Measurements from ENCODE around the gene LPO. TPM values are rescaled to one million over a fixed set of nuclear protein-coding genes. Genes with fewer than 3 reads are reported as not detected.
A peak's percentile ranks its signal among the peaks of the same experiment; 100 is the strongest.

Gene LPO
- total RNA-seq, 1 donor from 2014 or later = 0.31 TPM

- no peak overlapping the region for H3K4me3 Mint-ChIP-seq (ENCODE audit: unreplicated experiment)
- H3K4me1 Mint-ChIP-seq (ENCODE audit: unreplicated experiment) = no peaks in the 10 kb centered on the region
- H3K36me3 Mint-ChIP-seq (ENCODE audit: low read depth, unreplicated experiment) = peaks cover 4% of the 10 kb centered on the region
- H3K27ac Mint-ChIP-seq (ENCODE audit: unreplicated experiment) = no peak overlapping the region
- H3K9me3 Mint-ChIP-seq (ENCODE audit: unreplicated experiment) = no peaks in the 10 kb centered on the region
- TF ChIP-seq, protein P1, sequence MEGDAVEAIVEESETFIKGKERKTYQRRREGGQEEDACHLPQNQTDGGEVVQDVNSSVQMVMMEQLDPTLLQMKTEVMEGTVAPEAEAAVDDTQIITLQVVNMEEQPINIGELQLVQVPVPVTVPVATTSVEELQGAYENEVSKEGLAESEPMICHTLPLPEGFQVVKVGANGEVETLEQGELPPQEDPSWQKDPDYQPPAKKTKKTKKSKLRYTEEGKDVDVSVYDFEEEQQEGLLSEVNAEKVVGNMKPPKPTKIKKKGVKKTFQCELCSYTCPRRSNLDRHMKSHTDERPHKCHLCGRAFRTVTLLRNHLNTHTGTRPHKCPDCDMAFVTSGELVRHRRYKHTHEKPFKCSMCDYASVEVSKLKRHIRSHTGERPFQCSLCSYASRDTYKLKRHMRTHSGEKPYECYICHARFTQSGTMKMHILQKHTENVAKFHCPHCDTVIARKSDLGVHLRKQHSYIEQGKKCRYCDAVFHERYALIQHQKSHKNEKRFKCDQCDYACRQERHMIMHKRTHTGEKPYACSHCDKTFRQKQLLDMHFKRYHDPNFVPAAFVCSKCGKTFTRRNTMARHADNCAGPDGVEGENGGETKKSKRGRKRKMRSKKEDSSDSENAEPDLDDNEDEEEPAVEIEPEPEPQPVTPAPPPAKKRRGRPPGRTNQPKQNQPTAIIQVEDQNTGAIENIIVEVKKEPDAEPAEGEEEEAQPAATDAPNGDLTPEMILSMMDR (IDR thresholded peaks at IDR 0.05; ENCODE audit: unreplicated experiment) = no peak
- H3K27me3 Mint-ChIP-seq (ENCODE audit: unreplicated experiment) = peaks cover 14% of the 10 kb centered on the region
- peak; percentile 3 for DNase-seq (ENCODE audit: low spot score)
Observed at GRCh38 chr17:58310511-58311428, 72.4 kb downstream of the LPO start.

GRCh38 chr17:58311429-58311894 lies 73.1 kb downstream of the LPO start:
- Mint-ChIP-seq H3K9me3 (ENCODE audit: unreplicated experiment) (no peaks in the 10 kb centered on the region), H3K4me1 (ENCODE audit: unreplicated experiment) (no peaks in the 10 kb centered on the region), H3K27me3 (ENCODE audit: unreplicated experiment) (peaks cover 14% of the 10 kb centered on the region), H3K4me3 (ENCODE audit: unreplicated experiment) (no peak overlapping the region), H3K36me3 (ENCODE audit: low read depth, unreplicated experiment) (peaks cover 4% of the 10 kb centered on the region), H3K27ac (ENCODE audit: unreplicated experiment) (no peak overlapping the region)
- DNase-seq (ENCODE audit: low spot score) = no peak
- TF ChIP-seq, protein P1 (IDR thresholded peaks at IDR 0.05; ENCODE audit: unreplicated experiment) = no peak

DNA sequence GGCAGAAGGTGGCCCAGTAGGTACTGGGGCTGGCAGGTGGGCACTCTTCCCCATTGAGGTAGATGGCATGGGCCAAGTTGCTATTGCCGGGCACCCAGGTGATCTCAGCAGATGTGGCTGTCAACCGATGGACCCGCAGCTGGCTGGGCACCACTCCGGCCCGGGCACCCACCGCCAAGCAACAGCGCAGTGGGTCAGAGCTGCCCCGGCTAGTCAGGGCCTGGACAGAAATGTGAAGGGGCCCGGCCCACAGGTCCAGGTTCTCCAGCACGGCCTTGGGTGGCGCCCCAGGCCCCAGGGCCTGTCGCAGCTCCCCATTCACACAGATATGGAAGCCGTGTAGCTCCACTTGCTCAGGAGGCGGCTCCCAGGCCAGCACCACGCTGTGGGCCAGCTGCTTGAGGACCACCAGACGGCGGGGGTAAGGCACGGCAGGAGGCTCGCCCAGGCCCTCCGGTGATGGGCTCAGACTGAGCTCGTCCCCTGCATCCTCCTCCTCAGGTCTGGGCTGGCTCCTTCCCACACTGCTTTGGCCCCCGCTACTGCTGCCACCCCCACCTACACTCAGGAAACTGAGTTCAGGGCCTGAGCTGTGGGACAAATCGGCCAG lies 73.7 kb downstream of the LPO start:
- TF ChIP-seq, protein P1 (IDR thresholded peaks at IDR 0.05; ENCODE audit: unreplicated experiment) = no peak
- H3K36me3 Mint-ChIP-seq (ENCODE audit: low read depth, unreplicated experiment) = peaks cover 3% of the 10 kb centered on the region
- no peak overlapping the region for H3K4me3 Mint-ChIP-seq (ENCODE audit: unreplicated experiment)
- no peak for DNase-seq (ENCODE audit: low spot score)
- peaks cover 12% of the 10 kb centered on the region for H3K27me3 Mint-ChIP-seq (ENCODE audit: unreplicated experiment)
- no peaks in the 10 kb centered on the region for H3K4me1 Mint-ChIP-seq (ENCODE audit: unreplicated experiment)
- no peak overlapping the region for H3K27ac Mint-ChIP-seq (ENCODE audit: unreplicated experiment)
- no peaks in the 10 kb centered on the region for H3K9me3 Mint-ChIP-seq (ENCODE audit: unreplicated experiment)

- Mint-ChIP-seq H3K4me3 (ENCODE audit: unreplicated experiment) (no peak overlapping the region), H3K9me3 (ENCODE audit: unreplicated experiment) (no peaks in the 10 kb centered on the region), H3K27me3 (ENCODE audit: unreplicated experiment) (peaks cover 8% of the 10 kb centered on the region), H3K27ac (ENCODE audit: unreplicated experiment) (no peak overlapping the region), H3K4me1 (ENCODE audit: unreplicated experiment) (no peaks in the 10 kb centered on the region), H3K36me3 (ENCODE audit: low read depth, unreplicated experiment) (no peaks in the 10 kb centered on the region)
- DNase-seq (ENCODE audit: low spot score) = no peak
- TF ChIP-seq, protein P1 (IDR thresholded peaks at IDR 0.05; ENCODE audit: unreplicated experiment) = no peak
Observed at GRCh38 chr17:58312829-58313228, 74.4 kb downstream of the LPO start.

Measured in endothelial cell (in vitro differentiated cells).